ENCODE measurements around the gene GTF2H2C.
"Not testable (repeated sequence)": the region's sequence is repeated elsewhere in the genome, so short reads cannot be mapped to it uniquely, and the experiment has no call there.

GTF2H2C gene

GRCh38 chr5:69631879-69632278, 71.9 kb downstream of the GTF2H2C start:
- not testable (repeated sequence) for H3K4me1 ChIP-seq (ENCODE audit: control insufficient read depth, insufficient read depth, low read length, poor library complexity, severe bottlenecking); H3K27me3 ChIP-seq (replicated peaks; ENCODE audit: control insufficient read depth, insufficient read depth, low read length, poor library complexity, severe bottlenecking); H3K4me3 ChIP-seq (ENCODE audit: insufficient read depth, low read depth, low read length, poor library complexity, severe bottlenecking); H3K9me3 ChIP-seq (ENCODE audit: control insufficient read depth, low read length); H3K36me3 ChIP-seq (ENCODE audit: control insufficient read depth, insufficient read depth, low read length); DNase-seq; H3K27ac ChIP-seq (ENCODE audit: insufficient read depth, low read length, poor library complexity, severe bottlenecking)

Data from effector memory CD4-positive, alpha-beta T cell (primary cell).